Esophagus squamous epithelium (tissue), 5 donors: ENCODE results near the gene GOLGA2. TPM values are rescaled to one million over a fixed set of nuclear protein-coding genes. Genes with fewer than 3 reads are reported as not detected.

Experiments
- DNase-seq: peaks from one replicate; lab custom pipeline; 2025; lab: John Stamatoyannopoulos, UW
- H3K27ac ChIP-seq, 4 donors: fragments of 200-600 bp; sonication (generic); one replicate each; pipeline ENCODE4 v1.5.1; 2016 to 2019; ENCODE audit warnings: mild to moderate bottlenecking in 1 of 4
- H3K27me3 ChIP-seq, 4 donors: fragments of 200-600 bp; sonication (generic); 1 replicate in 3 of 4; 2 replicates in 1 of 4; pipeline versions ENCODE4 v1.5.1 to v1.6.0; 2017 to 2021; ENCODE audit warnings: antibody characterized with exemption in 1 of 4
- H3K36me3 ChIP-seq, 3 donors: fragments of 200-600 bp; sonication (generic); one replicate each; pipeline ENCODE4 v1.5.1; 2016 to 2019
- H3K4me1 ChIP-seq, 3 donors: fragments of 200-600 bp; sonication (generic); one replicate each; pipeline ENCODE4 v1.5.1; 2017 to 2019
- H3K4me3 ChIP-seq, 4 donors: fragments of 200-600 bp; sonication (generic); 1 replicate in 3 of 4; 2 replicates in 1 of 4; pipeline ENCODE4 v1.5.1; 2016 to 2019; ENCODE audit warnings: mild to moderate bottlenecking in 2 of 4, moderate library complexity in 1 of 4
- H3K9me3 ChIP-seq, 3 donors: fragments of 200-600 bp; sonication (generic); one replicate each; pipeline ENCODE4 v1.5.1; 2016 to 2019
- POLR2A ChIP-seq, 4 donors: fragments of 450-650 bp; IDR thresholded peaks; one replicate each; pipeline ENCODE4 v1.6.1; 2017; ENCODE audit warnings: antibody characterized with exemption in 4 of 4, mild to moderate bottlenecking in 4 of 4, moderate library complexity in 3 of 4
- WGBS, 2 donors: methylation state at CpG; one replicate each; pipeline ENCODE4 v1.1.5; 2018; 5-methylcytosine and 5-hydroxymethylcytosine counted together
- intact Hi-C: fragments of 100-400 bp; cut with DNase I; formaldehyde crosslinking; loops from one replicate; pipeline ENCODE4 v1.15.0; 2022
- total RNA-seq, 4 donors: library from RNA; depleted of rRNA; stranded (reverse); fragments of >200 nt; gene quantifications; one replicate each; pipeline ENCODE4 v1.1.0, GENCODE V29; 2016
- TF ChIP-seq, protein P1 (sequence below), 6 experiments: fragments of 450-650 bp in 4 of 6; fragments of 200-600 bp in 2 of 6; sonication (generic) in 2 of 6; IDR thresholded peaks; one replicate each; pipeline ENCODE4 v1.5.1; 2016 to 2019; ENCODE audit warnings: antibody characterized with exemption in 6 of 6, mild to moderate bottlenecking in 4 of 6, moderate library complexity in 4 of 6
- donor health status: DM: yes; HTN: yes; CAD: no.

GOLGA2 gene
- total RNA-seq, 4 donors from 2014 or later: 76.1 to 92.0 (median 89.2) TPM

DNA sequence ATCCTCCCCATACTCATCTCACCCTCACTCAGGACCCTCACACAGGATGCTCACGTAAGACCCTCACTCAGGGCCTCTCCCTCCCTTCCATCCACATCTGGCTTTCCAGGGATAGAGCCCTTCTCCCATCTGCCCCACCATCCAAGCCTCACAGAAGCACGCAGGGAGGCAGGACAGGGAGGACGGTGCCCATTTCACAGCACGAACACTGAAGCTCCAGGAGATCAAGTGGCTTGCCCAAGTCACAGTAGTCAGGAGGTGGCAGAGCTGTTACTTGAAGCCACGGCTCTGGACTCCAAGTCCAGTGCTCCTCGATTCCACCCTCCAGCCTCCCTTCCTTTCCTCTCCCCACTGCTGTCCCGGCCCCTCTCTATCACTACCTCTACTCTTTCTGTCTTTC lies 50.9 kb downstream of the GOLGA2 start:
- WGBS, 2 donors: 85 to 91% methylated on average over 6 to 7 of the region's 7 CpGs
- DNase-seq: no peak
- intact Hi-C loops: no loop called here
- Histone ChIP-seq H3K4me1 (no peaks in the 10 kb centered on the region), H3K9me3 (no peaks in the 10 kb centered on the region), H3K4me3 (no peak overlapping the region), H3K27me3 (no peaks in the 10 kb centered on the region), H3K27ac (no peak overlapping the region), H3K36me3 (peaks cover 0 to 6% (median 0%) of the 10 kb centered on the region in 3 donors)
- TF ChIP-seq, protein P1, sequence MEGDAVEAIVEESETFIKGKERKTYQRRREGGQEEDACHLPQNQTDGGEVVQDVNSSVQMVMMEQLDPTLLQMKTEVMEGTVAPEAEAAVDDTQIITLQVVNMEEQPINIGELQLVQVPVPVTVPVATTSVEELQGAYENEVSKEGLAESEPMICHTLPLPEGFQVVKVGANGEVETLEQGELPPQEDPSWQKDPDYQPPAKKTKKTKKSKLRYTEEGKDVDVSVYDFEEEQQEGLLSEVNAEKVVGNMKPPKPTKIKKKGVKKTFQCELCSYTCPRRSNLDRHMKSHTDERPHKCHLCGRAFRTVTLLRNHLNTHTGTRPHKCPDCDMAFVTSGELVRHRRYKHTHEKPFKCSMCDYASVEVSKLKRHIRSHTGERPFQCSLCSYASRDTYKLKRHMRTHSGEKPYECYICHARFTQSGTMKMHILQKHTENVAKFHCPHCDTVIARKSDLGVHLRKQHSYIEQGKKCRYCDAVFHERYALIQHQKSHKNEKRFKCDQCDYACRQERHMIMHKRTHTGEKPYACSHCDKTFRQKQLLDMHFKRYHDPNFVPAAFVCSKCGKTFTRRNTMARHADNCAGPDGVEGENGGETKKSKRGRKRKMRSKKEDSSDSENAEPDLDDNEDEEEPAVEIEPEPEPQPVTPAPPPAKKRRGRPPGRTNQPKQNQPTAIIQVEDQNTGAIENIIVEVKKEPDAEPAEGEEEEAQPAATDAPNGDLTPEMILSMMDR (IDR thresholded peaks at IDR 0.05): no peak
- TF ChIP-seq POLR2A (IDR thresholded peaks at IDR 0.05): no peak

DNA sequence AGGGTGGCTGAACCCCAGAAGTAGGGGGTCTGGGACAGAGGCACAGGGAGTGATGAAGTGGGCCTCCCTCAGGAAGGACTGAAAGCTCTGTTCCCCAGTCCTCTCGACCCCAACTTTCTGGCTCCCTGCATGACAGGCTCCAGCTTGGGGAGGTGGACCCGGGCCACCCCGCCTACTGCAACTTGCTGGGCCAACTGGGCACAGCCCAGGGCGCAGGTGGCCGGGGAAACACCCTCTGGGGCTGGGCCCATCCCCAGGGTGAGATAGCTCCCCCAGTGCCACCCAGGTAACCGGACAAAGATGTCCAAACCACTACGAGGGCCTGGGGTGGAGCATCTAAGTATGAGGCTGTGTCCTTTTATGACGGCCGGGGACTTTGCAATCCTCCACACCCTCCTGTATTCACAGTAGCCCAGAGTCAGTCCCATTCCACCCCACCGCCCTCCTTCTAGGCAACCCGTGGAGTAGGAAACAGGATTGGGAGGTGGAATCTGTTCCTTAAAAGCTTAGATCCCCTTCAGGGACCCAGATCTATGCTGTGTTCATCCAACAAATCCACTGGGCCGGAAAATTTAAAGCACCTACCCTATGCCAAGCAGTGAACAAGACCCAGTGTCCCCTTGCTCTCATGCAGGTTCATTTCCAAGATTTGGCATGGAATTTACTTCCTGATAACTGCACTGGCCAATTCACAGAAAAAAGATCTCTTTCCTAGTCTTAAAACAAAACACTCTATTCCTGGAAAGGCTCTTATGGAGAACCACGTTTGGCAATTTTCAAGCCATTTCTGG lies 52.7 kb downstream of the GOLGA2 start:
- 70 to 81% methylated on average over 5 of the region's 13 CpGs for WGBS, 2 donors
- Histone ChIP-seq H3K27me3 (no peaks in the 10 kb centered on the region), H3K4me1 (peaks cover 6 to 13% (median 6%) of the 10 kb centered on the region in 3 donors), H3K4me3 (no peak overlapping the region), H3K27ac (no peak overlapping the region), H3K9me3 (no peaks in the 10 kb centered on the region), H3K36me3 (peaks cover 0 to 6% (median 0%) of the 10 kb centered on the region in 3 donors)
- DNase-seq: no peak
- TF ChIP-seq POLR2A (IDR thresholded peaks at IDR 0.05): no peak
- TF ChIP-seq, protein P1 (IDR thresholded peaks at IDR 0.05): no peak
- intact Hi-C loops: no loop called here

DNA sequence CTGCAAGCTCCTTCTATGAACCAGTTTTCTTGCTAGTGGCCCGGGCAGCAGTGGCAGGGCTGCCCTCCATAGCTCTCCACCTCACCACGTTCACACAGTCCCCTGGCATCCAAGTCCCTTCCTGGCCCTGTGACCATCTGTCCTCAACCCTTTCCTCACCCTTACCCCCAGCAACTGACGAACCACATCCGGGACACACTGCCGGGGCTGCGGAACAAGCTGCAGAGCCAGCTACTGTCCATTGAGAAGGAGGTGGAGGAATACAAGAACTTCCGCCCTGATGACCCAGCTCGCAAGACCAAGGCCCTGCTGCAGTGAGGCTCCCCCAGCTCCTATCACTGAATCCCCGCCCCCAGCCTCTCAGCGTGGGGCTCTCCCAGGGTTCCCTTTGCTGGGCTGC lies 53.8 kb downstream of the GOLGA2 start:
- H3K27ac ChIP-seq: no peak overlapping the region
- H3K36me3 ChIP-seq: peaks cover 0 to 6% (median 0%) of the 10 kb centered on the region in 3 donors
- no peaks in the 10 kb centered on the region for H3K27me3 ChIP-seq
- WGBS, 2 donors: 81 to 89% methylated on average over 1 to 4 of the region's 10 CpGs
- no peaks in the 10 kb centered on the region for H3K9me3 ChIP-seq
- intact Hi-C loops: no loop called here
- H3K4me3 ChIP-seq: no peak overlapping the region
- TF ChIP-seq, protein P1 (IDR thresholded peaks at IDR 0.05): no peak
- TF ChIP-seq POLR2A (IDR thresholded peaks at IDR 0.05): no peak
- no peak for DNase-seq
- peaks cover 9 to 23% (median 10%) of the 10 kb centered on the region in 3 donors for H3K4me1 ChIP-seq

DNA sequence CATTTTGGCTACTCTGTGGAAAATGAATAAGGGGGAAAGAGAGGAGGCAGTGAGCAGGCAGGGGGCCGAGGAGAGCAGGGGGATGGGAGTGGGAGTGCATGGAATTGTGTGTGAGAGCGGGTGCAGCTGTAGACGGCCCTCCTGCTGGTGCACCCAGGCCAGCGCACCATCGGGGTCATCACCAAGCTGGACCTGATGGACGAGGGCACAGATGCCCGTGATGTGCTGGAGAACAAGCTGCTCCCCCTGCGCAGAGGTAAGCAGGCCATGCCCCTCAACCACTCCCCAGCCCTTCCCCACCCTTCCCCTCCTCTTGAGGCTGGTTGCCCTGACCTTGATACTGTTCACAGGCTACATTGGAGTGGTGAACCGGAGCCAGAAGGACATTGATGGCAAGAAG lies 56.0 kb downstream of the GOLGA2 start:
- Histone ChIP-seq H3K4me3 (no peak overlapping the region), H3K36me3 (peaks cover 0 to 6% (median 0%) of the 10 kb centered on the region in 3 donors), H3K27ac (no peak overlapping the region), H3K4me1 (peaks cover 13 to 34% (median 14%) of the 10 kb centered on the region in 3 donors), H3K27me3 (no peaks in the 10 kb centered on the region), H3K9me3 (no peaks in the 10 kb centered on the region)
- no peak for TF ChIP-seq POLR2A (IDR thresholded peaks at IDR 0.05)
- TF ChIP-seq, protein P1 (IDR thresholded peaks at IDR 0.05): no peak
- 85 to 87% methylated on average over 8 of the region's 9 CpGs for WGBS, 2 donors
- intact Hi-C loops: no loop called here
- no peak for DNase-seq
